HepG2 (cell line): ENCODE measurements around the gene UCHL3.

Experiments
- CEBPB ChIP-seq: IDR thresholded peaks from 2 replicates; pipeline ENCODE4 v1.6.1; 2011; ENCODE audit warnings: low read depth, low read length, improper control_type of control experiment, borderline replicate concordance
- CTCF ChIP-seq: sonication (generic); formaldehyde crosslinking; IDR thresholded peaks from 2 replicates; pipeline ENCODE4 v1.5.0; 2020; ENCODE audit warnings: mild to moderate bottlenecking, missing genetic modification reagents, moderate library complexity
- FOXO4 ChIP-seq: sonication (generic); formaldehyde crosslinking; conservative IDR thresholded peaks from 2 replicates; pipeline ENCODE4 v1.8.1; 2023; ENCODE audit warnings: missing genetic modification reagents
- MIER3 ChIP-seq: IDR thresholded peaks from 2 replicates; pipeline ENCODE4 v1.6.1; 2016; ENCODE audit warnings: missing compliant biosample characterization, borderline replicate concordance
- SRF ChIP-seq: IDR thresholded peaks from 2 replicates; pipeline ENCODE4 v1.6.1; 2011; ENCODE audit warnings: mild to moderate bottlenecking, low read depth, low read length, moderate library complexity
- ZBTB7A ChIP-seq: sonication (generic); formaldehyde crosslinking; IDR thresholded peaks from 2 replicates; pipeline ENCODE4 v1.8.0; 2022; ENCODE audit warnings: mild to moderate bottlenecking, missing genetic modification reagents
- ZNF180 ChIP-seq: sonication (generic); formaldehyde crosslinking; IDR thresholded peaks from 2 replicates; pipeline ENCODE4 v1.4.0; 2020; ENCODE audit warnings: low read depth, missing genetic modification reagents, borderline replicate concordance
- ZNF567 ChIP-seq: sonication (generic); formaldehyde crosslinking; IDR thresholded peaks from 2 replicates; pipeline ENCODE4 v1.8.1; 2023; ENCODE audit warnings: mild to moderate bottlenecking, missing genetic modification reagents, borderline replicate concordance
- ZNF777 ChIP-seq: sonication (generic); formaldehyde crosslinking; IDR thresholded peaks from 2 replicates; pipeline ENCODE4 v1.4.0; 2020; ENCODE audit warnings: missing genetic modification reagents
- ZZZ3 ChIP-seq: sonication (generic); formaldehyde crosslinking; IDR thresholded peaks from 2 replicates; pipeline ENCODE4 v1.4.0; 2020; ENCODE audit warnings: missing genetic modification reagents, mild to moderate bottlenecking, borderline replicate concordance

DNA sequence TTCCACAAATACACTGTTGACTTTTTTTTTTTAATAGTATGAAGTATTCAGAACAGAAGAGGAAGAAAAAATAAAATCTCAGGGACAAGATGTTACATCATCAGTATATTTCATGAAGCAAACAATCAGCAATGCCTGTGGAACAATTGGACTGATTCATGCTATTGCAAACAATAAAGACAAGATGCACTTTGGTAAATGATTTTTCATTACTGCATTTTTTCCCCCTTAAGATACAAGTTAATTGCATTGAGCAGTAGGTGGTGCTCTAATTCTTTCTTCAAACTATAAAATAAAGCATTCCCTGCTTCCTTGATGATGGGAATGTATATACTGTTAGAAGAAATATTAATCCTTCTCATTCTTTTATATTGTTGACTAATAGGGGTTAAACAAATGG is 17.1 kb downstream of the UCHL3 start:
- TF ChIP-seq CEBPB (0 out of 2 replicates have a peak, but pooled peaks have one; percentile 34), MIER3 (CRISPR knock-in tag) (no peak), ZNF777 (CRISPR knock-in tag) (no peak), ZZZ3 (no peak), FOXO4 (CRISPR knock-in tag) (no peak), SRF (no peak), ZNF567 (CRISPR knock-in tag) (no peak), ZBTB7A (CRISPR knock-in tag) (no peak), ZNF180 (CRISPR knock-in tag) (no peak), CTCF (CRISPR knock-in tag) (peak; percentile 46)
